GM23338 (cell line): ENCODE results near the gene FAM168B. TPM values are rescaled to one million over a fixed set of nuclear protein-coding genes. Genes with fewer than 3 reads are reported as not detected.
A peak's percentile ranks its signal among the peaks of the same experiment; 100 is the strongest.
"Not testable (repeated sequence)": the region's sequence is repeated elsewhere in the genome, so short reads cannot be mapped to it uniquely, and the experiment has no call there.

ENCODE experiments used
- ATAC-seq: fragments of 200-7000 bp; cut with Tn5 transposase; 3 replicates; pipeline ENCODE4 v1.9.1; 2020
- DNase-seq: peaks from one replicate; pipeline ENCODE4 v3.0.0-alpha.2; 2015; ENCODE audit warnings: low spot score
- H2AFZ ChIP-seq: fragments of 200-600 bp; sonication (generic); 2 replicates; pipeline ENCODE4 v1.8.0; 2016; ENCODE audit warnings: antibody characterized with exemption, mild to moderate bottlenecking, moderate library complexity
- H3F3A ChIP-seq: fragments of 200-600 bp; sonication (generic); replicated peaks from 2 replicates; pipeline ENCODE4 v1.8.0; 2017; ENCODE audit warnings: antibody characterized with exemption, mixed run types, low read depth
- H3K27ac ChIP-seq: fragments of 200-600 bp; sonication (generic); 2 replicates; pipeline ENCODE4 v1.6.1; 2016; ENCODE audit warnings: low read depth
- H3K27me3 ChIP-seq: fragments of 200-600 bp; sonication (generic); 2 replicates; pipeline ENCODE4 v1.8.0; 2016; ENCODE audit warnings: mild to moderate bottlenecking, mixed run types, moderate library complexity; ENCODE audit not compliant: insufficient read depth
- H3K36me3 ChIP-seq: fragments of 200-600 bp; sonication (generic); 2 replicates; pipeline ENCODE4 v1.8.0; 2016; ENCODE audit warnings: mild to moderate bottlenecking; ENCODE audit not compliant: insufficient read depth
- H3K4me1 ChIP-seq: fragments of 200-600 bp; sonication (generic); 2 replicates; pipeline ENCODE4 v1.8.0; 2016; ENCODE audit warnings: mild to moderate bottlenecking, moderate library complexity; ENCODE audit not compliant: insufficient read depth
- H3K4me2 ChIP-seq: fragments of 200-600 bp; sonication (generic); 2 replicates; pipeline ENCODE4 v1.7.1; 2017; ENCODE audit warnings: mixed run types
- H3K4me3 ChIP-seq: fragments of 200-600 bp; sonication (generic); 2 replicates; pipeline ENCODE4 v1.6.1; 2016; ENCODE audit warnings: mixed run types
- H3K79me2 ChIP-seq: fragments of 200-600 bp; sonication (generic); replicated peaks from 2 replicates; pipeline ENCODE4 v1.8.0; 2017; ENCODE audit warnings: mild to moderate bottlenecking; ENCODE audit not compliant: insufficient read depth
- H3K9me2 ChIP-seq: fragments of 200-600 bp; sonication (generic); 2 replicates; pipeline ENCODE4 v1.8.0; 2017; ENCODE audit not compliant: insufficient read depth
- H4K20me1 ChIP-seq: fragments of 200-600 bp; sonication (generic); replicated peaks from 2 replicates; pipeline ENCODE4 v1.8.0; 2017; ENCODE audit warnings: mild to moderate bottlenecking; ENCODE audit not compliant: insufficient read depth
- H3K27ac Mint-ChIP-seq: 2 replicates; pipeline ENCODE4 v1.8.0; 2020; ENCODE audit warnings: inconsistent platforms, mild to moderate bottlenecking, moderate library complexity, mixed read lengths
- H3K27me3 Mint-ChIP-seq: 3 replicates; pipeline ENCODE4 v1.8.0; 2022; ENCODE audit warnings: low read depth, mild to moderate bottlenecking, moderate library complexity, mixed read lengths, inconsistent platforms; ENCODE audit not compliant: insufficient read depth, poor library complexity
- H3K36me3 Mint-ChIP-seq: 3 replicates; pipeline ENCODE4 v1.8.0; 2021; ENCODE audit warnings: low read depth, mild to moderate bottlenecking, inconsistent platforms, moderate library complexity, mixed read lengths
- H3K4me1 Mint-ChIP-seq: 3 replicates; pipeline ENCODE4 v1.8.0; 2020; ENCODE audit warnings: mild to moderate bottlenecking, inconsistent platforms, mixed read lengths
- H3K4me3 Mint-ChIP-seq: 3 replicates; pipeline ENCODE4 v1.8.0; 2021; ENCODE audit warnings: moderate library complexity, mild to moderate bottlenecking, inconsistent platforms, mixed read lengths
- H3K9me3 Mint-ChIP-seq: 3 replicates; pipeline ENCODE4 v1.8.0; 2020; ENCODE audit warnings: moderate library complexity, mild to moderate bottlenecking, inconsistent platforms, mixed read lengths
- CREB1 ChIP-seq: fragments of 250-450 bp; sonication (Bioruptor Pico); IDR thresholded peaks from 2 replicates; pipeline ENCODE4 v1.5.0; 2020; ENCODE audit warnings: low read depth, mild to moderate bottlenecking, moderate library complexity
- POLR2AphosphoS5 ChIP-seq: IDR thresholded peaks from 2 replicates; pipeline ENCODE4 v1.6.1; 2016; ENCODE audit warnings: antibody characterized with exemption, low read depth
- STAT1 ChIP-seq: IDR thresholded peaks from one replicate; pipeline ENCODE4 v1.6.1; 2016; ENCODE audit warnings: antibody characterized with exemption; ENCODE audit not compliant: unreplicated experiment
- ZNF114 ChIP-seq: fragments of 250-450 bp; sonication (Bioruptor Pico); IDR thresholded peaks from 2 replicates; pipeline ENCODE4 v1.5.0; 2020; ENCODE audit warnings: mild to moderate bottlenecking, moderate library complexity
- polyA plus RNA-seq: library from polyadenylated mRNA; unstranded; fragments of >200 nt; fragmentation: Nextera tagmentation; extraction: Ambion mirVana; gene quantifications from 2 replicates; pipeline ENCODE4 v1.2.1, GENCODE V29; 2016
- total RNA-seq: library from RNA; depleted of rRNA; stranded (reverse); fragments of >200 nt; shearing (Covaris generic); gene quantifications from 2 replicates; pipeline ENCODE4 v1.2.3, GENCODE V29; 2014
- TF ChIP-seq, protein P1 (sequence below), 2 experiments: fragments of 200-600 bp in 1 of 2; sonication (generic) in 1 of 2; conservative IDR thresholded peaks; 2 replicates each; pipeline versions ENCODE4 v1.5.1 to v1.6.1; 2016 to 2017; ENCODE audit warnings: antibody characterized with exemption in 2 of 2, low read depth in 2 of 2, mild to moderate bottlenecking in 2 of 2, moderate library complexity in 1 of 2
- TF ChIP-seq, protein P2 (sequence below): IDR thresholded peaks from 2 replicates; pipeline ENCODE4 v1.6.1; 2016; ENCODE audit warnings: antibody characterized with exemption

The FAM168B gene
- total and polyA plus RNA-seq, 2 experiments from 2014 or later, result 18.8 to 76.8 TPM

DNA sequence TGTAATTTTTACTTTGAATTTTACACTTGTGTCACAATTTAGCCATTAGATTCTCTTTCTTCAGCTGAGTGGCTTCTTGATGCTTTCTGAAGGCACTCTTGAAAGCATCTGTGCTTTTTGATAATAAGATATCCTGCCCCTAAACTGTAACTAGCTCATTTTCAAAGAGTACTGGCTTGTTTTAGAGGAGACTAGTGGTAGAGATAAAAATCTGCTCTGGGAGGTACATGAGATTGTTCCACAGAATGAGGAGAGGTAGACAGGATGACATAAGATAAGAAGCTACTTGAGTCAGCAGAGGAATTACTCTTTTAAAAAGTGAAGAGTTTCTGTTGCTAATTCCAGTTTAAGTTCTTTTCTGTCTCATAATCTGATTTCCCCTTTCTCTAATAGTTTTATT lies 22.5 kb upstream of the FAM168B start:
- Histone ChIP-seq H3K9me2 (0 out of 2 replicates have a peak, but pooled peaks cover 4% of the 10 kb centered on the region), H3K4me2 (no peak overlapping the region), H3K4me1 (peaks cover 39% of the 10 kb centered on the region), H3K4me3 (no peak overlapping the region), H4K20me1 (peaks cover 68% of the 10 kb centered on the region), H3K79me2 (peaks cover 100% of the 10 kb centered on the region), H3K36me3 (no peaks in the 10 kb centered on the region), H2AFZ (no peak overlapping the region), H3F3A (no peaks in the 10 kb centered on the region), H3K27me3 (no peaks in the 10 kb centered on the region), H3K27ac (no peak overlapping the region)
- peaks cover 40% of the 10 kb centered on the region for H3K4me1 Mint-ChIP-seq
- no peak for DNase-seq
- peaks cover 34% of the 10 kb centered on the region for H3K36me3 Mint-ChIP-seq
- H3K9me3 Mint-ChIP-seq, result peaks cover 2% of the 10 kb centered on the region; the same call in 1 of the 3 replicates
- TF ChIP-seq, protein P1, sequence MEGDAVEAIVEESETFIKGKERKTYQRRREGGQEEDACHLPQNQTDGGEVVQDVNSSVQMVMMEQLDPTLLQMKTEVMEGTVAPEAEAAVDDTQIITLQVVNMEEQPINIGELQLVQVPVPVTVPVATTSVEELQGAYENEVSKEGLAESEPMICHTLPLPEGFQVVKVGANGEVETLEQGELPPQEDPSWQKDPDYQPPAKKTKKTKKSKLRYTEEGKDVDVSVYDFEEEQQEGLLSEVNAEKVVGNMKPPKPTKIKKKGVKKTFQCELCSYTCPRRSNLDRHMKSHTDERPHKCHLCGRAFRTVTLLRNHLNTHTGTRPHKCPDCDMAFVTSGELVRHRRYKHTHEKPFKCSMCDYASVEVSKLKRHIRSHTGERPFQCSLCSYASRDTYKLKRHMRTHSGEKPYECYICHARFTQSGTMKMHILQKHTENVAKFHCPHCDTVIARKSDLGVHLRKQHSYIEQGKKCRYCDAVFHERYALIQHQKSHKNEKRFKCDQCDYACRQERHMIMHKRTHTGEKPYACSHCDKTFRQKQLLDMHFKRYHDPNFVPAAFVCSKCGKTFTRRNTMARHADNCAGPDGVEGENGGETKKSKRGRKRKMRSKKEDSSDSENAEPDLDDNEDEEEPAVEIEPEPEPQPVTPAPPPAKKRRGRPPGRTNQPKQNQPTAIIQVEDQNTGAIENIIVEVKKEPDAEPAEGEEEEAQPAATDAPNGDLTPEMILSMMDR (conservative IDR thresholded peaks at IDR 0.05; ENCODE audit: low read depth in 2 of 2), result no peak
- H3K27ac Mint-ChIP-seq, result no peak overlapping the region
- no peak for ATAC-seq
- no peak overlapping the region for H3K4me3 Mint-ChIP-seq
- no peaks in the 10 kb centered on the region for H3K27me3 Mint-ChIP-seq

DNA sequence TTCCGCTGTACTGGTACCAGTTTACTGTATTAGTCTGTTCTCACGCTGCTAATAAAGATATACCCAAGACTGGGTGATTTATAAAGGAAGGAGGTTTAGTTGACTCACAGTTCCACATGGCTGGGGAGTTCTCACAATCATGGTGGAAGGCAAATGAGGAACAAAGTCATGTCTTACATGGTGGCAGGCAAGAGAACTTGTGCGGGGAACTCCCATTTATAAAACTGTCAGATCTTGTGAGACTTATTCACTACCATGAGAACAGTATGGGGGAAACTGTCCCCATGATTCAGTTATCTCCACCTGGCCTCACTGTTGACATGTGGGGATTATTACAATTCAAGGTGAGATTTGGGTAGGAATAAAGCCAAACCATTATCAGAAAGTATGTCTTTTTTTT lies 21.7 kb upstream of the FAM168B start:
- ATAC-seq, H2AFZ ChIP-seq, H3K9me2 ChIP-seq, H3K36me3 ChIP-seq, H3F3A ChIP-seq, H3K4me3 Mint-ChIP-seq, H3K9me3 Mint-ChIP-seq, H3K27me3 ChIP-seq, H3K27me3 Mint-ChIP-seq, H3K27ac ChIP-seq, DNase-seq: not testable (repeated sequence)
- peaks cover 42% of the 10 kb centered on the region for H3K4me1 ChIP-seq
- H4K20me1 ChIP-seq, result peaks cover 64% of the 10 kb centered on the region
- peak overlapping the region; percentile 53 for H3K4me2 ChIP-seq
- H3K79me2 ChIP-seq, result peaks cover 100% of the 10 kb centered on the region
- Mint-ChIP-seq H3K36me3 (peaks cover 29% of the 10 kb centered on the region), H3K27ac (0 out of 2 replicates have a peak overlapping the region, but pooled peaks have one; percentile 47), H3K4me1 (peaks cover 40% of the 10 kb centered on the region)
- peak overlapping the region; percentile 21; the same call in 1 of the 2 replicates for H3K4me3 ChIP-seq

DNA sequence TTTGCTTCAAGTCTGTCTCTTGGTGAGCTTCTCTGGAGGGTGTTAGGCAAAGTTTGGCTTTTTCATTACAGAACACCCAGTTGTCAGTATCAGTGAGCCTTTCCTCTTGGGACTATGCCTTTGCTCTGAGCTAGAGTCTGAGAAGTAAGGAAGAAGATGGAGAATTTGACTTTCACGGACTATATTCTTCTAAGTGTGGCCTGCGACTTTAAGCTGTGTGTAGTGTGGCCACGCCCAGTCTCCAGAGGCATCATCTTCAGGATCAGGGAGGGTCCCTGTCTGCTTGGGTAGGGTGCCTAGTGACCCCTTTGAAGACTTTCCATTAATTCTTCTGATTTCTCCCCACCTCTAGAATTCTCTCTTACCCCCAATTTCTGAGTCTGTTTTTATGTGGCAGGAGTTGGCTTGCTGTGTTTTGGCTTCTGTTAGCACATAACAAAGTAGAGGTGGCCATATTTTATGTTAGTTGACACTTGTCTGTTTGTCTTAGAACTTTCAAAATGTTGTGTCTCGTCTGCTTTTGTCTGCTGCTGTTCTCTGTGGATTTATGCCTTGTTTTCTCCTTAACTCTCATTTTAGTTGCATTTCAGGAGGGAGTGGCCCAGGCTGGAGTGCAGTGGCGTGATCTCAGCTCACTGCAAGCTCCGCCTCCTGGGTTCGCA lies 20.4 kb upstream of the FAM168B start:
- peaks cover 40% of the 10 kb centered on the region for H3K4me1 Mint-ChIP-seq
- Histone ChIP-seq H4K20me1 (peaks cover 62% of the 10 kb centered on the region), H3K27me3 (no peaks in the 10 kb centered on the region), H3F3A (no peaks in the 10 kb centered on the region), H3K4me1 (peaks cover 42% of the 10 kb centered on the region), H3K36me3 (no peaks in the 10 kb centered on the region), H3K9me2 (0 out of 2 replicates have a peak, but pooled peaks cover 4% of the 10 kb centered on the region), H3K79me2 (peaks cover 100% of the 10 kb centered on the region), H3K4me3 (no peak overlapping the region; the same call in 1 of the 2 replicates), H3K4me2 (peak overlapping the region; percentile 53), H3K27ac (peak overlapping the region; percentile 57), H2AFZ (no peak overlapping the region)
- ATAC-seq, result peak; percentile 35; the same call in 2 of the 3 replicates
- H3K9me3 Mint-ChIP-seq, result peaks cover 2% of the 10 kb centered on the region; the same call in 1 of the 3 replicates
- no peaks in the 10 kb centered on the region for H3K27me3 Mint-ChIP-seq
- peaks cover 29% of the 10 kb centered on the region for H3K36me3 Mint-ChIP-seq
- no peak overlapping the region for H3K27ac Mint-ChIP-seq
- no peak overlapping the region for H3K4me3 Mint-ChIP-seq
- no peak for DNase-seq
- TF ChIP-seq CREB1 (CRISPR knock-in tag) (no peak), ZNF114 (no peak), POLR2AphosphoS5 (no peak), STAT1 (no peak)
- TF ChIP-seq, protein P2, sequence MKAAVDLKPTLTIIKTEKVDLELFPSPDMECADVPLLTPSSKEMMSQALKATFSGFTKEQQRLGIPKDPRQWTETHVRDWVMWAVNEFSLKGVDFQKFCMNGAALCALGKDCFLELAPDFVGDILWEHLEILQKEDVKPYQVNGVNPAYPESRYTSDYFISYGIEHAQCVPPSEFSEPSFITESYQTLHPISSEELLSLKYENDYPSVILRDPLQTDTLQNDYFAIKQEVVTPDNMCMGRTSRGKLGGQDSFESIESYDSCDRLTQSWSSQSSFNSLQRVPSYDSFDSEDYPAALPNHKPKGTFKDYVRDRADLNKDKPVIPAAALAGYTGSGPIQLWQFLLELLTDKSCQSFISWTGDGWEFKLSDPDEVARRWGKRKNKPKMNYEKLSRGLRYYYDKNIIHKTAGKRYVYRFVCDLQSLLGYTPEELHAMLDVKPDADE, result no peak
